ENCODE data around the gene LGR6. TPM values are rescaled to one million over a fixed set of nuclear protein-coding genes. Genes with fewer than 3 reads are reported as not detected.

The LGR6 gene
- total and polyA plus RNA-seq, 10 of the 15 experiments (the other 5 are each of a cell fraction or from before 2014, with no cell fraction given): not detected

GRCh38 chr1:202280595-202280994 is 87.0 kb downstream of the LGR6 start:
- BruUV-seq (replicated peaks): no TSS peak
- ATAC-seq: no peak
- no peaks in the 10 kb centered on the region for H3K4me1 ChIP-seq (ENCODE audit: control insufficient read depth, insufficient read depth, low read length)
- no peak overlapping the region for H3K4me2 ChIP-seq (ENCODE audit: control insufficient read depth, insufficient read depth)
- H2AFZ ChIP-seq (ENCODE audit: control insufficient read depth, low read depth, low read length): no peak overlapping the region
- no peaks in the 10 kb centered on the region for H3K36me3 ChIP-seq (ENCODE audit: control insufficient read depth in 2 of 2, insufficient read depth in 2 of 2, low read length in 1 of 2)
- no peaks in the 10 kb centered on the region for H4K20me1 ChIP-seq (ENCODE audit: control insufficient read depth, insufficient read depth)
- TF ChIP-seq BCL11A (IDR thresholded peaks at IDR 0.05; ENCODE audit: low read depth, low read length): no peak
- TF ChIP-seq, protein P1, sequence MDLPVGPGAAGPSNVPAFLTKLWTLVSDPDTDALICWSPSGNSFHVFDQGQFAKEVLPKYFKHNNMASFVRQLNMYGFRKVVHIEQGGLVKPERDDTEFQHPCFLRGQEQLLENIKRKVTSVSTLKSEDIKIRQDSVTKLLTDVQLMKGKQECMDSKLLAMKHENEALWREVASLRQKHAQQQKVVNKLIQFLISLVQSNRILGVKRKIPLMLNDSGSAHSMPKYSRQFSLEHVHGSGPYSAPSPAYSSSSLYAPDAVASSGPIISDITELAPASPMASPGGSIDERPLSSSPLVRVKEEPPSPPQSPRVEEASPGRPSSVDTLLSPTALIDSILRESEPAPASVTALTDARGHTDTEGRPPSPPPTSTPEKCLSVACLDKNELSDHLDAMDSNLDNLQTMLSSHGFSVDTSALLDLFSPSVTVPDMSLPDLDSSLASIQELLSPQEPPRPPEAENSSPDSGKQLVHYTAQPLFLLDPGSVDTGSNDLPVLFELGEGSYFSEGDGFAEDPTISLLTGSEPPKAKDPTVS (IDR thresholded peaks at IDR 0.05; ENCODE audit: low read depth, low read length): no peak
- no peak for TF ChIP-seq TAF1 (IDR thresholded peaks at IDR 0.05; ENCODE audit: borderline replicate concordance, low read depth, low read length)
- TF ChIP-seq CBFB (IDR thresholded peaks at IDR 0.05; ENCODE audit: low read depth): no peak
- TF ChIP-seq RUNX3 (IDR thresholded peaks at IDR 0.05; ENCODE audit: low read length): no peak
- TF ChIP-seq EED (IDR thresholded peaks at IDR 0.05; ENCODE audit: low read depth): no peak
- no peak for TF ChIP-seq POLR2A (IDR thresholded peaks at IDR 0.05; ENCODE audit: low read depth, low read length)
- in situ Hi-C loops (cut with MboI): no loop called here
- intact Hi-C loops (cut with micrococcal nuclease; ENCODE audit: unreplicated experiment): no loop called here
- H3K27me3 ChIP-seq (replicated peaks in 1 of 2; ENCODE audit: control insufficient read depth in 2 of 2, insufficient read depth in 2 of 2, low read length in 1 of 2): peaks cover 2 to 8% of the 10 kb centered on the region in 2 experiments; a peak in 2 of 4 replicates
- no peaks in the 10 kb centered on the region for H3K9me3 ChIP-seq (replicated peaks; ENCODE audit: control insufficient read depth, insufficient read depth, low read length)
- POLR2A ChIA-PET: no interaction called here
- no peak for FAIRE-seq
- RAD21 ChIA-PET (ENCODE audit: unreplicated experiment): no interaction called here
- H3K79me2 ChIP-seq (ENCODE audit: control insufficient read depth, insufficient read depth, low read length): no peaks in the 10 kb centered on the region
- no peak for DNase-seq (ENCODE audit: low read depth, low spot score)
- CTCF ChIA-PET: no interaction called here
- 31% methylated on average over 7 of the region's 7 CpGs for WGBS (ENCODE audit: insufficient coverage, insufficient replicate concordance, low lambda C conversion rate, missing lambda C conversion rate)
- SMC1A ChIA-PET (ENCODE audit: uncharacterized antibody, unreplicated experiment): interaction anchor here (0.6 to 1.4 kb wide), 2 partner anchors 9 to 110 kb away, joined by 3 to 4 read pairs; no protein-coding TSS in a partner anchor
- no peak overlapping the region for H3K4me3 ChIP-seq
- H3K9ac ChIP-seq (ENCODE audit: control insufficient read depth, insufficient read depth, low read length): no peak overlapping the region
- no peak overlapping the region for H3K27ac ChIP-seq (ENCODE audit: control insufficient read depth, insufficient read depth)
